ENCODE measurements around the gene ZAP70. TPM values are rescaled to one million over a fixed set of nuclear protein-coding genes. Genes with fewer than 3 reads are reported as not detected.
A peak's percentile ranks its signal among the peaks of the same experiment; 100 is the strongest.

Gene ZAP70
- polyA plus RNA-seq, 2 of the 4 experiments (the other 2 are of a cell fraction), result 0.10 TPM; not detected in 1

DNA sequence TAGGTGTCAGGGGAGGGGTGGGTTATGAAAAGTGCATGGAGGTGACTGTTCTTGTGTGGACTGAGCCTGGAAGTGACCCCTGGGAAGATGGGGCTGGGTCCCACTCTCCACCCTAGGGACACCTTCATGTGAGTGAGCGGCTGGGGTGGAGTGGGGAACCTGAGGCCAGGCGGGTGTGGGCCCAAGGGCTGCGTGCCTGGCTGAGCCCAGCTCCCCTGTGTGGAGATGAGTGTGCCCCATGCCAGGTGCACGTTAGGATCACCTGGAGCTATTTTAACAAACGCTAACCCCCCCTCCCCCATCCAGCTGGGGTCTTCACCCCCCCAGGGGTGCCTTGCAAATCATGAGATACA is 26.5 kb downstream of the ZAP70 start (continued):
- TF ChIP-seq, protein P1, sequence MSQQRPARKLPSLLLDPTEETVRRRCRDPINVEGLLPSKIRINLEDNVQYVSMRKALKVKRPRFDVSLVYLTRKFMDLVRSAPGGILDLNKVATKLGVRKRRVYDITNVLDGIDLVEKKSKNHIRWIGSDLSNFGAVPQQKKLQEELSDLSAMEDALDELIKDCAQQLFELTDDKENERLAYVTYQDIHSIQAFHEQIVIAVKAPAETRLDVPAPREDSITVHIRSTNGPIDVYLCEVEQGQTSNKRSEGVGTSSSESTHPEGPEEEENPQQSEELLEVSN (IDR thresholded peaks at IDR 0.05; ENCODE audit: borderline replicate concordance, low read depth), result no peak

DNA sequence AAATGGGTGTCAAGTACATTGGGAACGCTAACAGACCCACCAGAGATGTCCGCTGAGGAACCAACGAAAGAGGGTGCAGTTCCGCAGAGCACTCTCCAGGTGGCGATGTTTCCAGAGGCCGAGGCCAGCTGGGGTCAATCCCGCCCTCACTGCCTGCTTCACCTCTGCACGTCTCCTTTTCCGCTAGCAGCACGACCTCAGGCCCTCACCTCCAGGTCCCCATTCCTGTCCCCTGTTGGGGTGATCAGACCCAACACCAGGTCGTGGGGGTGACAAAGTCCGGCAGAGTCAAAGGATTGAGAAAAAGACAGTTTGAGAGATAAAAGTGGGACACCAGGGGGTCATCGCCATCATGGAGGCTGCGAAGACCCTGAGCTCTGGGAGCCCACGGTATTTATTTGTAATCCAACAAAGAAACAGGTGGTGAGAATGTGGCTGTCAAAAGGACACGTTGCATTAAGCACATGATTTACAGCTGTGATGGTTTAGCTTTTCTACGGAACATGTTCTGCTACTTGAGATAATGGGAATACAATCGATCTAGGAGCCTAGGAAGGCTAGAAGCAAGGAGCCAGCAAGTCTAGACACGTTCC is 27.3 kb downstream of the ZAP70 start:
- H3K27ac ChIP-seq, result no peak overlapping the region
- ChIA-PET CTCF (interaction anchor here (0.6 to 2.9 kb wide), 22 partner anchors 8 to 706 kb away, joined by 3 to 27 read pairs (median 4); no protein-coding TSS in a partner anchor), POLR2A (no interaction called here)
- DNase-seq (ENCODE audit: low read depth in 1 of 2, low spot score in 1 of 2) (peak; percentile 65 to 80), ATAC-seq (peak; percentile 79 to 88), FAIRE-seq (no peak)
- TF ChIP-seq, protein P2, sequence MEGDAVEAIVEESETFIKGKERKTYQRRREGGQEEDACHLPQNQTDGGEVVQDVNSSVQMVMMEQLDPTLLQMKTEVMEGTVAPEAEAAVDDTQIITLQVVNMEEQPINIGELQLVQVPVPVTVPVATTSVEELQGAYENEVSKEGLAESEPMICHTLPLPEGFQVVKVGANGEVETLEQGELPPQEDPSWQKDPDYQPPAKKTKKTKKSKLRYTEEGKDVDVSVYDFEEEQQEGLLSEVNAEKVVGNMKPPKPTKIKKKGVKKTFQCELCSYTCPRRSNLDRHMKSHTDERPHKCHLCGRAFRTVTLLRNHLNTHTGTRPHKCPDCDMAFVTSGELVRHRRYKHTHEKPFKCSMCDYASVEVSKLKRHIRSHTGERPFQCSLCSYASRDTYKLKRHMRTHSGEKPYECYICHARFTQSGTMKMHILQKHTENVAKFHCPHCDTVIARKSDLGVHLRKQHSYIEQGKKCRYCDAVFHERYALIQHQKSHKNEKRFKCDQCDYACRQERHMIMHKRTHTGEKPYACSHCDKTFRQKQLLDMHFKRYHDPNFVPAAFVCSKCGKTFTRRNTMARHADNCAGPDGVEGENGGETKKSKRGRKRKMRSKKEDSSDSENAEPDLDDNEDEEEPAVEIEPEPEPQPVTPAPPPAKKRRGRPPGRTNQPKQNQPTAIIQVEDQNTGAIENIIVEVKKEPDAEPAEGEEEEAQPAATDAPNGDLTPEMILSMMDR (IDR thresholded peaks at IDR 0.05), result peak; percentile 65
- TF ChIP-seq POLR2A (IDR thresholded peaks at IDR 0.05; ENCODE audit: low read length), result no peak
- TF ChIP-seq EHMT2 (IDR thresholded peaks at IDR 0.05; ENCODE audit: low read depth), result no peak
- peak; percentile 52 to 56 for TF ChIP-seq RAD21 (conservative IDR thresholded peaks at IDR 0.05 in 1 of 2, IDR thresholded peaks at IDR 0.05 in 1 of 2)
- peak; percentile 51 for TF ChIP-seq SMC3 (IDR thresholded peaks at IDR 0.05)
- H3K4me2 ChIP-seq, result peak overlapping the region; percentile 56; the same call in 2 of the 3 replicates
- H3K9me3 ChIP-seq, result no peaks in the 10 kb centered on the region
- no peaks in the 10 kb centered on the region for H3K4me1 ChIP-seq
- H3K4me3 ChIP-seq, result no peak overlapping the region
- 24% methylated on average over 17 of the region's 19 CpGs for WGBS (ENCODE audit: missing lambda C conversion rate)

DNA sequence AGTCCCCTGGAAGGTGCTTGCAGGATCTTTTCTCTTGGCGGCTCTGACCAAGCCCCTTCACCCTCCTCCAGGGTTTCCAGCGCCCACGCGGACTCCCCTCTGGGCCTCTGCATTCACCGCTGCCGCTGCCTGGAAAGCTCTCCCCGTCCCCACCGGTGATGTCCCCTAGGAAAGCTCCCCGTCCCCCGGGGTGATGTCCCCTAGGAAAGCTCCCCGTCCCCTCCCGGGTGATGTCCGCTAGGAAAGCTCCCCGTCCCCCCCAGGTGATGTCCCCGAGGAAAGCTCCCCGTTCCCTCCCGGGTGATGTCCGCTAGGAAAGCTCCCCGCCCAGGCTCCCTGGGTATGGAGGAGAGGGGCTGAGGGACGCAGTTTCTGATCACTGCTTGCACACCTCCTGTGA is 27.9 kb downstream of the ZAP70 start:
- TF ChIP-seq, protein P3, sequence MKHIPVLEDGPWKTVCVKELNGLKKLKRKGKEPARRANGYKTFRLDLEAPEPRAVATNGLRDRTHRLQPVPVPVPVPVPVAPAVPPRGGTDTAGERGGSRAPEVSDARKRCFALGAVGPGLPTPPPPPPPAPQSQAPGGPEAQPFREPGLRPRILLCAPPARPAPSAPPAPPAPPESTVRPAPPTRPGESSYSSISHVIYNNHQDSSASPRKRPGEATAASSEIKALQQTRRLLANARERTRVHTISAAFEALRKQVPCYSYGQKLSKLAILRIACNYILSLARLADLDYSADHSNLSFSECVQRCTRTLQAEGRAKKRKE (CRISPR knock-in tag; IDR thresholded peaks at IDR 0.05; ENCODE audit: low read depth), result no peak
- POLR2A ChIA-PET, result no interaction called here

DNA sequence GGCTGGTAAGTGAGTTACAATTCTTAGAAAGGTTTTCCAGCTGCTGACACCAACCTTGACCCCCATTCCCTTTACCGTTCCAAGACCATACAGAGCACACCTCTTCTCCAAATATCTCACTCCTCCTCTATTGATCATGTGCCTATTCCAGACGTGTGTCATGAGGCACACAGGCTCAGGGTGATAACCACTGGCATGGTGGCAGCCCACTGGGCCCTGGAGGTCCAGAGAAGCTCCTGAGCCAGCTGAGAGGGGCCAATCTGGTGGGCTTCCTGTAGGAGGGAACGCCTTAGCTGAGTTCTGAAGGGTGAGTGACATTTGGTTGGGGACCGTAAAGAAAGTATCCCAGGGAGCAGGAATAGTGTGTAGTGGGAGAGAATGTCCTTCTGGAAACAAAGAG is 28.3 kb downstream of the ZAP70 start:
- Histone ChIP-seq H3K4me1 (no peaks in the 10 kb centered on the region), H3K27ac (no peak overlapping the region), H3K4me3 (no peak overlapping the region), H3K4me2 (no peak overlapping the region), H3K9me3 (no peaks in the 10 kb centered on the region)
- no peak for DNase-seq (ENCODE audit: low read depth in 1 of 2, low spot score in 1 of 2)
- ChIA-PET CTCF (interaction anchor here (1.0 to 2.9 kb wide), 8 partner anchors 11 to 644 kb away, joined by 3 to 27 read pairs (median 11); no protein-coding TSS in a partner anchor), POLR2A (no interaction called here)
- TF ChIP-seq CEBPB (IDR thresholded peaks at IDR 0.05) (no peak), ZNF302 (CRISPR knock-in tag; IDR thresholded peaks at IDR 0.05) (no peak), JUNB (IDR thresholded peaks at IDR 0.05) (no peak), RAD21 (conservative IDR thresholded peaks at IDR 0.05 in 1 of 2, IDR thresholded peaks at IDR 0.05 in 1 of 2) (no peak), MAZ (IDR thresholded peaks at IDR 0.05; ENCODE audit: borderline replicate concordance, low read depth, low read length) (no peak), HOXB13 (CRISPR knock-in tag; IDR thresholded peaks at IDR 0.05; ENCODE audit: low read depth) (no peak)
- TF ChIP-seq, protein P4, sequence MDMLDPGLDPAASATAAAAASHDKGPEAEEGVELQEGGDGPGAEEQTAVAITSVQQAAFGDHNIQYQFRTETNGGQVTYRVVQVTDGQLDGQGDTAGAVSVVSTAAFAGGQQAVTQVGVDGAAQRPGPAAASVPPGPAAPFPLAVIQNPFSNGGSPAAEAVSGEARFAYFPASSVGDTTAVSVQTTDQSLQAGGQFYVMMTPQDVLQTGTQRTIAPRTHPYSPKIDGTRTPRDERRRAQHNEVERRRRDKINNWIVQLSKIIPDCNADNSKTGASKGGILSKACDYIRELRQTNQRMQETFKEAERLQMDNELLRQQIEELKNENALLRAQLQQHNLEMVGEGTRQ (IDR thresholded peaks at IDR 0.05), result no peak
- TF ChIP-seq, protein P5, sequence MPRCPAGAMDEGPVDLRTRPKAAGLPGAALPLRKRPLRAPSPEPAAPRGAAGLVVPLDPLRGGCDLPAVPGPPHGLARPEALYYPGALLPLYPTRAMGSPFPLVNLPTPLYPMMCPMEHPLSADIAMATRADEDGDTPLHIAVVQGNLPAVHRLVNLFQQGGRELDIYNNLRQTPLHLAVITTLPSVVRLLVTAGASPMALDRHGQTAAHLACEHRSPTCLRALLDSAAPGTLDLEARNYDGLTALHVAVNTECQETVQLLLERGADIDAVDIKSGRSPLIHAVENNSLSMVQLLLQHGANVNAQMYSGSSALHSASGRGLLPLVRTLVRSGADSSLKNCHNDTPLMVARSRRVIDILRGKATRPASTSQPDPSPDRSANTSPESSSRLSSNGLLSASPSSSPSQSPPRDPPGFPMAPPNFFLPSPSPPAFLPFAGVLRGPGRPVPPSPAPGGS (IDR thresholded peaks at IDR 0.05), result no peak
- ATAC-seq, result no peak
- no peak for FAIRE-seq
- WGBS (ENCODE audit: missing lambda C conversion rate), result 85% methylated on average over 4 of the region's 4 CpGs

More for the DNA sequence above, 27.9 kb downstream of the ZAP70 start:
- ATAC-seq (no peak), FAIRE-seq (no peak), DNase-seq (ENCODE audit: low read depth in 1 of 2, low spot score in 1 of 2) (no peak)
- CTCF ChIA-PET, result interaction anchor here (0.9 to 2.9 kb wide), 16 partner anchors 11 to 644 kb away, joined by 3 to 27 read pairs (median 5); no protein-coding TSS in a partner anchor
- Histone ChIP-seq H3K27ac (no peak overlapping the region), H3K9me3 (no peaks in the 10 kb centered on the region), H3K4me3 (no peak overlapping the region), H3K4me1 (no peaks in the 10 kb centered on the region), H3K4me2 (no peak overlapping the region)
- WGBS (ENCODE audit: missing lambda C conversion rate), result 89% methylated on average over 13 of the region's 20 CpGs

Data from A549 (cell line).